Endothelial cell of umbilical vein (primary cell): ENCODE results near the gene SLC7A6OS. TPM values are rescaled to one million over a fixed set of nuclear protein-coding genes. Genes with fewer than 3 reads are reported as not detected.

Source experiments
- BruUV-seq: library from RNA; stranded (reverse); fragments of 400-500 nt; replicated peaks from 2 replicates; lab custom pipeline; 2021; lab: Mats Ljungman, UMichigan
- CTCF ChIA-PET: fragments of 300-600, 350-600 bp; sonication (Branson Sonifier 250); formaldehyde crosslinking; loops from one replicate; lab custom pipeline; 2021; ENCODE audit warnings: antibody characterized with exemption, inconsistent platforms; lab: Charles Lee
- POLR2A ChIA-PET: fragments of 300-600, 350-600 bp; sonication (Branson Sonifier 250); formaldehyde crosslinking; loops from one replicate; lab custom pipeline; 2021; ENCODE audit warnings: antibody characterized with exemption, inconsistent platforms; lab: Charles Lee
- DNase-seq: peaks from one replicate; pipeline ENCODE4 v3.0.0-alpha.2; 2011; ENCODE audit warnings: low read depth, low spot score
- FAIRE-seq: peaks from 2 replicates; lab custom pipeline; 2011; peaks lifted over from hg19 to GRCh38; lab: Jason Lieb, UNC
- H2AFZ ChIP-seq: 2 replicates; pipeline ENCODE4 v1.6.0; 2012; ENCODE audit warnings: low read depth, low read length, control low read depth, inconsistent platforms
- H3K27ac ChIP-seq: 2 replicates; pipeline ENCODE4 v1.5.1; 2011; ENCODE audit warnings: low read depth, mild to moderate bottlenecking, control low read depth, low read length, moderate library complexity; ENCODE audit not compliant: insufficient read depth
- H3K27me3 ChIP-seq, 2 experiments: 2 replicates each; pipeline versions ENCODE4 v1.6.0 to v1.6.1; 2011; ENCODE audit warnings: low read length in 2 of 2, mixed read lengths in 1 of 2; ENCODE audit not compliant: control insufficient read depth in 2 of 2, insufficient read depth in 2 of 2
- H3K36me3 ChIP-seq, 2 experiments: 2 replicates in 1 of 2; 3 replicates in 1 of 2; pipeline ENCODE4 v1.5.1; 2011; ENCODE audit warnings: low read length in 2 of 2, mild to moderate bottlenecking in 1 of 2, moderate library complexity in 1 of 2; ENCODE audit not compliant: control insufficient read depth in 2 of 2, insufficient read depth in 2 of 2; ENCODE audit errors: extremely low read depth in 1 of 2
- H3K4me1 ChIP-seq: 3 replicates; pipeline ENCODE4 v1.5.1; 2011; ENCODE audit warnings: mild to moderate bottlenecking, low read length; ENCODE audit not compliant: control insufficient read depth, insufficient read depth; ENCODE audit errors: extremely low read depth
- H3K4me2 ChIP-seq: 2 replicates; pipeline ENCODE4 v1.6.1; 2011; ENCODE audit warnings: low read length, control low read depth, mixed read lengths; ENCODE audit not compliant: insufficient read depth
- H3K4me3 ChIP-seq, 3 experiments: fragments of 200-600 bp in 1 of 3; sonication (generic), shearing (Covaris generic) in 1 of 3; replicated peaks in 1 of 3; 2 replicates each; pipeline ENCODE4 v1.5.1; 2011 to 2016; ENCODE audit warnings: control low read depth in 3 of 3, low read length in 3 of 3, mild to moderate bottlenecking in 2 of 3, inconsistent platforms in 1 of 3, low read depth in 1 of 3, moderate library complexity in 1 of 3; ENCODE audit not compliant: insufficient read depth in 1 of 3
- H3K79me2 ChIP-seq: 2 replicates; pipeline ENCODE4 v1.6.0; 2012; ENCODE audit warnings: low read length, inconsistent platforms; ENCODE audit not compliant: control insufficient read depth, insufficient read depth
- H3K9ac ChIP-seq: replicated peaks from 2 replicates; pipeline ENCODE3; 2011; ENCODE audit warnings: low read length, control low read depth; ENCODE audit not compliant: insufficient read depth; ENCODE audit errors: extremely low read depth
- H3K9me1 ChIP-seq: replicated peaks from 3 replicates; pipeline ENCODE4 v1.6.0; 2011; ENCODE audit warnings: mild to moderate bottlenecking, low read length; ENCODE audit not compliant: control insufficient read depth, insufficient read depth; ENCODE audit errors: extremely low read depth
- H3K9me3 ChIP-seq: replicated peaks from 2 replicates; pipeline ENCODE4 v1.5.1; 2012; ENCODE audit warnings: low read length, inconsistent platforms; ENCODE audit not compliant: control insufficient read depth, insufficient read depth
- H4K20me1 ChIP-seq: replicated peaks from 2 replicates; pipeline ENCODE3; 2011; ENCODE audit warnings: mild to moderate bottlenecking, low read length; ENCODE audit not compliant: control insufficient read depth, insufficient read depth; ENCODE audit errors: extremely low read depth
- CTCF ChIP-seq, 2 donors: IDR thresholded peaks; 1 replicate in 1 of 2; 2 replicates in 1 of 2; pipeline ENCODE4 v1.5.1; 2011; ENCODE audit warnings: low read length in 2 of 2, mild to moderate bottlenecking in 2 of 2, moderate library complexity in 2 of 2, control low read depth in 1 of 2, inconsistent platforms in 1 of 2, low read depth in 1 of 2; ENCODE audit not compliant: insufficient read depth in 1 of 2; ENCODE audit errors: extremely low read depth in 1 of 2
- EZH2 ChIP-seq: IDR thresholded peaks from 2 replicates; pipeline ENCODE4 v1.6.1; 2012; ENCODE audit warnings: borderline replicate concordance, low read depth, mild to moderate bottlenecking, moderate library complexity, low read length, inconsistent platforms; ENCODE audit not compliant: severe bottlenecking
- FOS ChIP-seq: IDR thresholded peaks from 2 replicates; pipeline ENCODE4 v1.6.1; 2011; ENCODE audit warnings: mild to moderate bottlenecking, low read length, moderate library complexity, borderline replicate concordance; ENCODE audit not compliant: insufficient read depth
- GATA2 ChIP-seq: IDR thresholded peaks from 2 replicates; pipeline ENCODE4 v1.7.0; 2011; ENCODE audit warnings: low read depth, mild to moderate bottlenecking, moderate library complexity, mixed read lengths, low read length; ENCODE audit not compliant: insufficient read length, insufficient read depth
- JUN ChIP-seq: IDR thresholded peaks from 2 replicates; pipeline ENCODE4 v1.6.1; 2011; ENCODE audit warnings: borderline replicate concordance, low read depth; ENCODE audit not compliant: insufficient read length, insufficient read depth
- MAX ChIP-seq: IDR thresholded peaks from 2 replicates; pipeline ENCODE4 v1.6.1; 2011; ENCODE audit not compliant: insufficient read depth, insufficient read length
- MYC ChIP-seq: IDR thresholded peaks from one replicate; pipeline ENCODE4 v1.6.1; 2011; ENCODE audit warnings: mild to moderate bottlenecking, low read depth, low read length
- POLR2A ChIP-seq: IDR thresholded peaks from 2 replicates; pipeline ENCODE4 v1.6.1; 2012; ENCODE audit warnings: low read depth, mild to moderate bottlenecking, control low read depth, low read length
- POLR2AphosphoS5 ChIP-seq: IDR thresholded peaks from 2 replicates; pipeline ENCODE4 v1.6.1; 2012; ENCODE audit warnings: low read depth, mild to moderate bottlenecking, control low read depth, low read length, moderate library complexity; ENCODE audit not compliant: insufficient read depth
- dilution Hi-C: fragments of 300-500 bp; cut with MboI; formaldehyde crosslinking; loops from one replicate; pipeline ENCODE4 v1.15.0; 2019; ENCODE audit warnings: low sequenced_read_pairs; ENCODE audit not compliant: extremely low pct_ligation_motif_present
- intact Hi-C: fragments of 100-400 bp; cut with micrococcal nuclease; formaldehyde crosslinking; loops from one replicate; pipeline ENCODE4 v1.10.0; 2022
- polyA plus RNA-seq, 4 experiments: library from polyadenylated mRNA; depleted of rRNA in 3 of 4; stranded (reverse) in 3 of 4; unstranded in 1 of 4; fragments of >200 nt; gene quantifications; 2 replicates each; pipeline versions ENCODE4 v1.2.1 to v1.2.3, GENCODE V29; 2011 to 2012; ENCODE audit warnings: missing spikeins in 1 of 4
- total RNA-seq: library from RNA; stranded (reverse); gene quantifications from 2 replicates; pipeline ENCODE4 v1.2.3, GENCODE V29; 2021

The SLC7A6OS gene
- total and polyA plus RNA-seq, 2 donors (not counting 3 experiments of a cell fraction or from before 2014, with no cell fraction given), result 8.3 to 22.9 TPM

GRCh38 chr16:68338326-68339119 lies 27.8 kb upstream of the SLC7A6OS start:
- Histone ChIP-seq H3K79me2 (no peaks in the 10 kb centered on the region), H3K4me2 (no peak overlapping the region), H3K9me1 (no peaks in the 10 kb centered on the region), H3K36me3 (peaks cover 5 to 34% of the 10 kb centered on the region in 2 experiments), H3K27me3 (no peaks in the 10 kb centered on the region), H3K4me3 (no peak overlapping the region), H3K9ac (no peak overlapping the region), H2AFZ (no peak overlapping the region), H3K4me1 (no peaks in the 10 kb centered on the region), H3K9me3 (no peaks in the 10 kb centered on the region), H3K27ac (no peak overlapping the region), H4K20me1 (no peaks in the 10 kb centered on the region)
- intact Hi-C loops, result no loop called here
- FAIRE-seq (no peak), DNase-seq (no peak)
- dilution Hi-C loops, result no loop called here
- TF ChIP-seq POLR2AphosphoS5, result no peak
- no peak for TF ChIP-seq EZH2
- TF ChIP-seq MAX, result no peak
- TF ChIP-seq JUN, result no peak
- no peak for TF ChIP-seq MYC
- no peak for TF ChIP-seq CTCF (IDR thresholded peaks at IDR 0.05; ENCODE audit: extremely low read depth in 1 of 2, insufficient read depth in 1 of 2, low read depth in 1 of 2, low read length in 2 of 2)
- TF ChIP-seq GATA2, result no peak
- TF ChIP-seq POLR2A, result no peak
- no peak for TF ChIP-seq FOS
- ChIA-PET CTCF (interaction anchor here (0.6 kb wide), 1 partner anchor 348 kb away, joined by 4 read pairs; no protein-coding TSS in a partner anchor), POLR2A (no interaction called here)
- BruUV-seq, result no TSS peak
